Erythroblast (primary cell): ENCODE measurements around the gene OSTM1.

Experiments used
- GATA1 ChIP-seq: IDR thresholded peaks from 2 replicates; pipeline ENCODE4 v1.6.1; 2011; ENCODE audit warnings: low read depth, mild to moderate bottlenecking, control low read depth, low read length, moderate library complexity
- POLR2A ChIP-seq: IDR thresholded peaks from 2 replicates; pipeline ENCODE4 v1.6.1; 2011; ENCODE audit warnings: mild to moderate bottlenecking, low read length

- TF ChIP-seq POLR2A (no peak), GATA1 (no peak)
Observed at GRCh38 chr6:108001696-108002231, 72.8 kb downstream of the OSTM1 start.
